Memory B cell (primary cell): Measurements from ENCODE around the gene MORC2.

Experiments used
- ATAC-seq: fragments of 150-1000 bp; cut with Tn5 transposase; 2 replicates; pipeline ENCODE4 v1.10.0; 2021; ENCODE audit warnings: low read depth, mild to moderate bottlenecking, moderate library complexity
- DNase-seq, 2 donors: peaks; one replicate each; pipeline ENCODE4 v3.0.0; 2022; ENCODE audit warnings: low spot score in 2 of 2
- H3K27ac Mint-ChIP-seq: one replicate; pipeline ENCODE4 v1.8.0; 2022; ENCODE audit warnings: mild to moderate bottlenecking, moderate library complexity, mixed read lengths
- H3K27me3 Mint-ChIP-seq: one replicate; pipeline ENCODE4 v1.8.0; 2022; ENCODE audit warnings: mixed read lengths
- H3K36me3 Mint-ChIP-seq: one replicate; pipeline ENCODE4 v1.8.0; 2022; ENCODE audit warnings: mild to moderate bottlenecking, mixed read lengths
- H3K4me1 Mint-ChIP-seq: one replicate; pipeline ENCODE4 v1.8.0; 2022; ENCODE audit warnings: mixed read lengths
- H3K4me3 Mint-ChIP-seq: one replicate; pipeline ENCODE4 v1.8.0; 2022; ENCODE audit warnings: mild to moderate bottlenecking, moderate library complexity, mixed read lengths
- H3K9me3 Mint-ChIP-seq: one replicate; pipeline ENCODE4 v1.8.0; 2022; ENCODE audit warnings: mixed read lengths

The MORC2 gene

DNA sequence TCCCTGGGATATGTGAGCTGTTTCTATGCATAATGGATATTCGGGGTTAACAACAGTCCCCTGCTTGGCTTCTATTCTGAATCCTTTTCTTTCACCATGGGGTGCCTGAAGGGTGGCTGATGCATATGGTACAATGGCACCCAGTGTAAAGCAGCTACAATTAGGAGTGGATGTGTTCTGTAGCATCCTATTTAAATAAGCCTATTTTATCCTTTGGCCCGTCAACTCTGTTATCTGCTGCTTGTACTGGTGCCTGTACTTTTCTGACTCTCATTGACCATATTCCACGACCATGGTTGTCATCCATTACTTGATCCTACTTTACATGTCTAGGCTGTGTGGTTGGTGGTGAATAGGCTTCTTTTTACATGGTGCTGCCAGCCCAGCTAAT lies 1.8 kb upstream of the MORC2 start:
- peaks cover 5% of the 10 kb centered on the region for H3K9me3 Mint-ChIP-seq
- peak overlapping the region; percentile 96 for H3K4me3 Mint-ChIP-seq
- H3K27me3 Mint-ChIP-seq = no peaks in the 10 kb centered on the region
- H3K27ac Mint-ChIP-seq = peak overlapping the region; percentile 88
- DNase-seq = no peak
- H3K36me3 Mint-ChIP-seq = peaks cover 39% of the 10 kb centered on the region
- ATAC-seq = no peak
- peaks cover 22% of the 10 kb centered on the region for H3K4me1 Mint-ChIP-seq

DNA sequence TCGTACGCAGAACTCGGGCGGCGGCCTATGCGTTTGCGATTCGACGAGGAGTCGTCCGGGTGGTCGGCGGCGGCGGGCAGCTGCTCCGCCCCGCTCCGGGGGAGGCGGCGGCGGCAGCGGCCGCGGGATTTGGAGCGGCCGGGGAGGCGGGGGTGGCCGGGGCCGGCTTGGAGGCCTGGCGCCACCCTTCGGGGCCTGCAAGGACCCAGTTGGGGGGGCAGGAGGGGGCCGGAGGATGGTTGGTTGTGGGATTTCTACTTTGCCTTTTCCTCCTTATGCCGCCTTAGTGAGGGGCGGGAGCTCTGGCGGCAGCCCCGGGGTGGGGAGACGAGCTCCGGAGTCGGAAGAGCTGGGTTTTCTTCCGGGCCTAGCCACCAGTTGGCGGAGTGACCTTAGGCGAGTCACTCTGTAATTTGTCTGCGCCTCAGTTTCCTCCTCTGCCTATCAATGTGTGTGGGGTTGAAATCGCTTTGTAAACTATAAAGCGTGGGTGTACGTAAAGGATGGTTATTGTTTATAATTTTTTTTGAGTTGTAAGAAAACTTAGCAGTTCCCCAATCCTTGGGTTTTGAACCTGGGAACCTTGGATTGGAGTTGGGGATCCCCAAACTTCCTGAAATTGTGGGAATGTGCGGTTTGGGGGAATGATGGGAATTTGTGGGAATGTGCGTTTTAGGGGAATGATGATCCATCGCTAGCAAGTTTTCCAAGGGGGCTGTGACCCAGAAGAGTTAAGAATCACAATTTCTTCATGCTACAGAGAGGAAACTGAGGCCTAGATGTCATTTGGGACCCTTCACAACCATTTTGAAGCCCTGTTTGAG lies 1.2 kb upstream of the MORC2 start:
- Mint-ChIP-seq H3K27ac (peak overlapping the region; percentile 88), H3K4me3 (peak overlapping the region; percentile 96), H3K4me1 (peaks cover 25% of the 10 kb centered on the region), H3K36me3 (peaks cover 34% of the 10 kb centered on the region), H3K27me3 (no peaks in the 10 kb centered on the region), H3K9me3 (peaks cover 5% of the 10 kb centered on the region)
- DNase-seq (no peak), ATAC-seq (peak; percentile 31)

DNA sequence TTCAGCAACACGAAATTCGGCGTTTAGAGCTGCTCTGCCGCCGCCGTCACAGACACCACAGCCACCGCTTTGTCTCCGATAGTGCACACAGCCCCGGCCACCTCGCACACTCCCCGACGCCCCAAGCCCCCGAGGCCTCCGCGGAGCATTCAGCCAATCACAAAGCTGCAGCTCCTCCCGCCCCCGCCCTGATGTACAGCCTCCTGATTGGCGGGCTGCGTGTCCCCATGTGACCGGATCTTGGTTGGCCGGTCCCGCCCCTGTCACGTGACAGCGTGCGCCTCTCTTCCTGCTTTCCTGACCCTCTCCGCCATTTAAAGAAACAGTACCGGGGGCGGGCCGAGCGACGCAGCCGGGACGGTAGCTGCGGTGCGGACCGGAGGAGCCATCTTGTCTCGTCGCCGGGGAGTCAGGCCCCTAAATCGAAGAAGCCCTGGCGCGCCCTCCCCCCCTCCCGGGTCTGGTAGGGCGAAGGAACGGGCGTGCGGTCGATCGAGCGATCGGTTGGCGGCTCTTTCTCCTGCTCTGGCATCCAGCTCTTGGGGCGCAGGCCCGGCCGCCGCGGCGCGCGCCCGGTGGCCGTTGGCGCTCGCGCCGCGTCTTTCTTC lies 454 bp upstream of the MORC2 start, which contains the start of gene TUG1:
TSS of gene TUG1 (plus strand) at position 342 of the 608 bp plus-strand sequence.
- peaks cover 29% of the 10 kb centered on the region for H3K36me3 Mint-ChIP-seq
- ATAC-seq (peak; percentile 87), DNase-seq (peak; percentile 93 to 94)
- no peaks in the 10 kb centered on the region for H3K27me3 Mint-ChIP-seq
- peaks cover 25% of the 10 kb centered on the region for H3K4me1 Mint-ChIP-seq
- peak within 1 kb of the TSS; percentile 88 for H3K27ac Mint-ChIP-seq
- H3K9me3 Mint-ChIP-seq = peaks cover 2% of the 10 kb centered on the region
- peak within 1 kb of the TSS; percentile 96 for H3K4me3 Mint-ChIP-seq

DNA sequence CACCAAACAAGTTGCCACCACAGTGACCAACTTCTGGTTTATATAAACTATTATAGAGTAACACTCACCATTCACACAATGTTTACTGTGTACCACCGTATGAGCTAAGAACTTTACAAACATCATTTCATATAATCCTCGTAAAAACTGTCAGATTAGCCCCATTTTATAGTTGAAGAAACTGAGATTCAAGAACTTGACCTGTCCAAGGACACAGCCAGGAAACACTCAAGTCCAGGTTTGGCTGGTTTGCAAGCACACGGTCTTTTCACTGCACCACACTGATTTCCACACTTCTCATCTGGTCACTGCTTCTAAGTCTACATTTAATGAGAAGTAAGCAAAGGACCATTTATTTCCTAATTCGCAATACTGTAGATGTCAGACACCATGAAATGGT lies 3.7 kb downstream of the MORC2 start:
- no peaks in the 10 kb centered on the region for H3K9me3 Mint-ChIP-seq
- H3K36me3 Mint-ChIP-seq = no peaks in the 10 kb centered on the region
- DNase-seq (no peak), ATAC-seq (no peak)
- no peaks in the 10 kb centered on the region for H3K27me3 Mint-ChIP-seq
- no peak overlapping the region for H3K4me3 Mint-ChIP-seq
- no peak overlapping the region for H3K27ac Mint-ChIP-seq
- peaks cover 12% of the 10 kb centered on the region for H3K4me1 Mint-ChIP-seq

DNA sequence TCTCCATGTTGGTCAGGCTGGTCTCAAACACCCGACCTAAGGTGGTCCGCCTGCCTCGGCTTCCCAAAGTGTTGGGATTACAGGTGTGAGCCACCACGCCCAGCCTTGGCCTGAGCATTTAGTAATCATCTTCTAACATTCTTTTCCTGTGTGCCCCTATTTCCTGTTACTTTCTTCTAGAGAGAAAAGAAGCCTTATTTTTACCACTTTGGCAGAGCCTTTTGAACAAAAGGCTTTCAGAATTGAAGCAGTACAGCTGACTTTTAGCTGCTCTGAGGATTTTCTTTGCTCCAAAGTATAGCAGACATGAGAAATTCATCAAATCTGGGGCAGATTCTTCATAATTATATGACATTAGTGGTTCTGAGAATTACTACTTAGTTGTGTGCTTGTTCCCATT lies 13.4 kb downstream of the MORC2 start:
- Mint-ChIP-seq H3K27ac (no peak overlapping the region), H3K9me3 (no peaks in the 10 kb centered on the region), H3K27me3 (no peaks in the 10 kb centered on the region), H3K4me1 (peaks cover 4% of the 10 kb centered on the region), H3K36me3 (peaks cover 17% of the 10 kb centered on the region), H3K4me3 (no peak overlapping the region)
- no peak for DNase-seq
- ATAC-seq = no peak

DNA sequence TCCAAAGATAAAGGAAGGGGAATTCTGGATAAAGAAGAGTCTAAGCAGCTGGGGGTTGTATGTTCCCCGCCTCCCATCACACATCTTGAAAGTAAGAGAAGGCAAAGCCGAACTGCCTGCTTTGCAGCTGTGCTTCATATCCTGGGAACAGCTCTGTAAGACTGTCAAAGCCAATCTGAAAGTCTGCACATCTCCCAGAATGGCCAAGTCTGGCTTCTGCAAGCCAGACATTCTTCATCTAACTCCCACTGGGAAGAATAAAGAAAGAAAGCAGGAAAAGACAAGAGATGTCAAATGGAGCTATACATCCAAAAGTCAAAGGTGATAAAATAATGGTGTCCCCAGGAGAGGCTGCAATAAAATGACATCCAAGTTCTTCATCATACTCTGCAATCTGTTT lies 15.4 kb downstream of the MORC2 start:
- Mint-ChIP-seq H3K4me3 (no peak overlapping the region), H3K27ac (no peak overlapping the region), H3K27me3 (no peaks in the 10 kb centered on the region), H3K36me3 (peaks cover 24% of the 10 kb centered on the region), H3K9me3 (no peaks in the 10 kb centered on the region), H3K4me1 (peaks cover 7% of the 10 kb centered on the region)
- DNase-seq (no peak), ATAC-seq (no peak)

DNA sequence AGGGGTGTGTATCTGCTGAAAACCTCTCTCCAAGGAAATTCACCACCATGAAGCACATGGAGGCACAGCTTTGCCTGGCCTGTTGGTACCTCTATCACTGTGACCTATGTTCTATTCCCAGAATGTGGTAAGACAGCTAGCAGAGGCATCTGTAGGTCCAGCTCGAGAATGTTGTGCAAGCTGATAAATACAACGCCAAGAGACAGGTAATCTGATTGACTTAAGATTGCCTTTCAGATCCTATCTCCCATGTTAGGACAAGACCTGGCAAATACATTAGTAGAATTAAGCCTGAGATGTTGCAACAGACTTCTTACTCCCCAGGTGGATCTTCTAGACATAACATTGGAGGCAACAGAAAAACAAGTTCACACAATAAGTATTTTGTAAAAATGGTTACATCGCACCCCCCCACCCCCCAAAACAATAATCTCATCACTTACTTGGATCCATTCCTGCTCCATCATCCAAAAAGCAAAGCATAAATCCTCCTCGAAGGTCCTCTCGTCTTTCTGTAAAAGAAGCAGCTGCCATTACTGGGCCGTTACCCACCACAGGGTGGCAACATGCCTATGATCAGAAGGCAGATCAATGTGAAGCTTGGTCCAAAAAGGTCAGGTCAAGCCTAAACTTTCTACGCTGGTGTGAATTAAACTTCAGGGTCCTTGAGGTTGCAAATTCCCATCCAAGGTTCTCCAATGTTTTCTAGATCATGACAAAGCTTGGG lies 18.5 kb downstream of the MORC2 start:
- peaks cover 7% of the 10 kb centered on the region for H3K4me1 Mint-ChIP-seq

DNA sequence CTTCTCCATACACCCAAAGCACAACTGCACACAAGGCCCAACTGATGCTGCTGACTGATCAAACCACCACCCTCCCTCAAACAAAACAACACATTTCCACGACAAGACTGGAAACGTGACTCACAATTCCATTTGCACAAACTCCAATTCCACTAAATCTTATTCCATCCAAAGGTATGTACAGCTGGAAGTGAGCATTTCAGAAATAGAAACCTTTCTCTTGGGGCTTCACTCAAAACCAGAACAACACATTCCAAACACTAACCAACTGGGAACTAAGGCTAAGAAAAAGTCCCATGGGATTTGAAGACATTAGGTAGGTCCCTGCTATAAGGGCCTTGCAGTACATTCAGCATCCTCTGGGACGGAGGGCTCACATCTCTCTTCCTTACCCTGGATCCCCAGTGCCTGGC lies 19.6 kb downstream of the MORC2 start:
- Mint-ChIP-seq H3K27ac (peak overlapping the region; percentile 25), H3K9me3 (no peaks in the 10 kb centered on the region), H3K36me3 (peaks cover 45% of the 10 kb centered on the region), H3K4me1 (peaks cover 7% of the 10 kb centered on the region), H3K4me3 (no peak overlapping the region), H3K27me3 (no peaks in the 10 kb centered on the region)
- ATAC-seq (no peak), DNase-seq (no peak)

More for the DNA sequence above, 18.5 kb downstream of the MORC2 start:
- Mint-ChIP-seq H3K9me3 (no peaks in the 10 kb centered on the region), H3K4me3 (no peak overlapping the region), H3K27ac (peak overlapping the region; percentile 33), H3K27me3 (no peaks in the 10 kb centered on the region), H3K36me3 (peaks cover 34% of the 10 kb centered on the region)
- no peak for ATAC-seq
- DNase-seq = no peak

DNA sequence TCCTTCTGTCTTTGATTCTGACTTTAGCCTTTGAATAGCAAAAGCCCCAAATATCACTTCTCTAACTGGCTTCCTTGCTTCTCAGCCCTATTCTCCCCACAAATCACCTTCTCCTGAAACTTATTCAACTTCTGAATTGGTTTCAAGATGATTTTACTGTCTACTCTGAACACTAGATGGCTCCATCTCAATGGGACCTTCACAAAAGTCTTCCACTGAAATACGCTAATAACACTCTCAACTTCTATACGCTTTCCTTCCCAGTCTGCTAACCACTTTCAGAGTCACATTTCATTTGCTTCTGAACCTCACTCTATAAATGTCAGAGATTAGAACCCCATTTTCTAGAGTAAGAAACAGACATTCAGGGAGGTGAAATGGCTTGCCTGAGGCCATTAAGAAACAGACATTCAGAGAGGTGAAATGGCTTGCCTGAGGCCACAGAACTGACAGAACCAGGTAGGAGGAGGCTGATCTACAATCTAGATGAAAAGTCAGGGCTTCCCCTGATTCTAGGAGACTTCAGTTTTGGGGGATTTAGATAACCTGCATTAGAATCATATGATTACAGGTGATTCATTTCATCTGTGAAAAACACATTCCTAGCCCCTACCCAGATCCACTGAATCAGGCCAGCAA lies 20.6 kb downstream of the MORC2 start:
- Mint-ChIP-seq H3K9me3 (no peaks in the 10 kb centered on the region), H3K36me3 (peaks cover 43% of the 10 kb centered on the region), H3K27me3 (no peaks in the 10 kb centered on the region), H3K4me3 (no peak overlapping the region), H3K4me1 (peaks cover 7% of the 10 kb centered on the region), H3K27ac (no peak overlapping the region)
- no peak for ATAC-seq
- DNase-seq = no peak

DNA sequence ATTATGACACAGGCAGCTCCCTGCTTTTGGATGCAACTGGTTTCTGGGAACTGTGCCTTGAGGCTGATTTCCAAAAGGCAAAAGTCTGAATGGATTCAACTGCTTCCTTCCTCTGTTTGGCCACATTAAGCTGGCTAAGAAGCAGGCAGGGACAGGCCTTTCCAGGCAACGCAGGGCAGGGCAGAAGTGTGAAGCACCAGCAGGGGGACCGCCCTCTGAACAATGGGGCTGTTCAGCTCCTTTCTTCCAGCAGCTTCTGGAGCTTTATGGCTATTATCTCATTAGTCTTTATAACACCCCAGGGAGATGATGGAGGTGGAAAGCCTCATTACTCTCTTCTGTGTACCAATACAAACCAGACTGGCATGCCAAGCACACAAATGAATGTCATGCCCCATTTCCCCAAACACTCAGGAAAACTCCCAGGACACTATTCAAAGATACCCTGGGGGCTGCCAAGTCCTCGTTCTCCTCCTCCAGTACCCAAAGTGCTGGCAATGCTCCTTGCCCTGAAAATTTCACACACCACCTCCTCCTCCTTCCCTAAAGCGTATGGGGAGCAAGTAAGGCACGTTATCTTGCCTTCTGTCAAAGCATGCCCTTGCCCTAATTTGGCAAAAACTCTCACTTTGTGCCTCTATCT lies 21.3 kb downstream of the MORC2 start:
- peaks cover 42% of the 10 kb centered on the region for H3K36me3 Mint-ChIP-seq

DNA sequence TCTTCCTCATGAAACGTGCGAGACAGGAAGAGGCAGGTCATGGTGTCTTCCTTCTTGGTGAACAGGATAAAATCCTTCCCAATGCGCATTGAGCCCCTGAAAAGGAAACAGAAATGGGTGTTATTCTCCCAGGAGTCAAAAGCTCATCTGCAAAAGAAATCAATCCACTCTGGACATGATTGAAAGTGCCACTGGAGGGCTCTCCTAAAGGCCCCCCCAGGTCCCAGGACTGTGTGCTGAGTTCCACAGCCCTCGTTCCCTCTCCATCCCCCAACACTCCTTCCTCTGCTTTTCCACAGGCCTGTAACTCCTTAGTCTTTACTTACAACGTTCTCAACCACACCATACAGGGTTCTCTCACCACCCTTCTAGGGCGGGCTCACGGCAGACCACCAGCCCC lies 22.2 kb downstream of the MORC2 start:
- DNase-seq (no peak), ATAC-seq (no peak)
- peaks cover 7% of the 10 kb centered on the region for H3K4me1 Mint-ChIP-seq
- H3K27me3 Mint-ChIP-seq = no peaks in the 10 kb centered on the region
- peaks cover 49% of the 10 kb centered on the region for H3K36me3 Mint-ChIP-seq
- H3K27ac Mint-ChIP-seq = no peak overlapping the region
- no peaks in the 10 kb centered on the region for H3K9me3 Mint-ChIP-seq
- no peak overlapping the region for H3K4me3 Mint-ChIP-seq

More for the DNA sequence above, 21.3 kb downstream of the MORC2 start:
- no peaks in the 10 kb centered on the region for H3K9me3 Mint-ChIP-seq
- no peaks in the 10 kb centered on the region for H3K27me3 Mint-ChIP-seq
- ATAC-seq (no peak), DNase-seq (no peak)
- H3K4me3 Mint-ChIP-seq = no peak overlapping the region
- peaks cover 7% of the 10 kb centered on the region for H3K4me1 Mint-ChIP-seq
- no peak overlapping the region for H3K27ac Mint-ChIP-seq

DNA sequence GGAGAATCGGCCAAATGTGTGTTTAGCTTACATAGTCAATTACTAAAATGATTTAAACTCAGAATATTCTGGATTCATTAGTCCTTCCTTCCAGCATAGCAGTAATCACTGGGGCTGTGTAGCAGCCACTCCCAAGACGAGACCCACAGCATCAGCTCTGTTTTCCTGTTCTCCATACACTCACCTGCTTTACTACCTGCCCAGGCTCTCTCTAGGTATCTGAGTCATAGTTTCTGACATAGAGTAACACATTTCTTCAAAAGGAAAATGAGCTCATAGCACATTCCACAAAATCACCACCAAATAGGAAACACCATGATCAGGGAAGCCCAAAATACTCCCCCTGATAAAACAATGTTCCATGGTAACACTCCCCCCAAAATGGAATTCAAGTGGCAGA lies 22.9 kb downstream of the MORC2 start:
- ATAC-seq = no peak
- H3K27ac Mint-ChIP-seq = no peak overlapping the region
- peaks cover 52% of the 10 kb centered on the region for H3K36me3 Mint-ChIP-seq
- H3K4me3 Mint-ChIP-seq = no peak overlapping the region
- no peak for DNase-seq
- H3K27me3 Mint-ChIP-seq = no peaks in the 10 kb centered on the region
- no peaks in the 10 kb centered on the region for H3K9me3 Mint-ChIP-seq
- peaks cover 5% of the 10 kb centered on the region for H3K4me1 Mint-ChIP-seq

DNA sequence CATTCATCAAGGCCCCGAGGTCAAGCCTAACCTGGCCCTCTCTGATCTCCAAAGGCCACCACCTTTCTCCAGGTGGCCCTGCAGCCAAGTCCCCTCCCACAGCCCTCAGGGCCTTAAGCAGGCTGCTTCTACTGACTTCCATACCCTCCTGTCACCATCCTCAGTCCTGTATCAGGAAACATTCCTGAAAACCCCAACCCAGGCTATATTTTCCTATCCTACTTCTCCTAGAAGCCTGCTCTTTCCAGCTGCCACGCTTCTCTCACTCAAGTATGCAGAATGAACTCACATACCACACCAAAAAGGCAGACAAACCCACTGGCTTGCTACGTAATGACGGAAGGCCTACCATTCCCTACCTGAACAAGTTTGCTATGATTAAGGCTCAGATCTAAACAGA lies 23.6 kb downstream of the MORC2 start:
- Mint-ChIP-seq H3K36me3 (peaks cover 48% of the 10 kb centered on the region), H3K4me1 (peaks cover 3% of the 10 kb centered on the region), H3K27ac (peak overlapping the region; percentile 67), H3K9me3 (no peaks in the 10 kb centered on the region), H3K27me3 (no peaks in the 10 kb centered on the region), H3K4me3 (no peak overlapping the region)
- DNase-seq = no peak
- no peak for ATAC-seq
